K562 (cell line): Measurements from ENCODE around the gene KLHDC10. TPM values are rescaled to one million over a fixed set of nuclear protein-coding genes. Genes with fewer than 3 reads are reported as not detected.

Experiments used
- ATAC-seq: fragments of 200-7000 bp; cut with Tn5 transposase; 3 replicates; pipeline ENCODE4 v1.9.1; 2020; ENCODE audit warnings: moderate library complexity
- BruUV-seq: library from RNA; stranded (reverse); fragments of 400-500 nt; replicated peaks from 2 replicates; lab custom pipeline; 2021; lab: Mats Ljungman, UMichigan
- CTCF ChIA-PET: fragments of 300-600 bp; formaldehyde crosslinking; extraction: SDS; loops from one replicate; lab custom pipeline; 2021; ENCODE audit warnings: low intra/inter-chr PET ratio; lab: Yijun Ruan, JAX
- POLR2A ChIA-PET: fragments of 300-600, 350-650 bp; sonication (Branson Sonifier 250); formaldehyde crosslinking; extraction: SDS; loops from one replicate; lab custom pipeline; 2021; ENCODE audit warnings: antibody characterized with exemption, inconsistent platforms; lab: Yijun Ruan, JAX
- DNase-seq, 4 experiments: peaks; one replicate each; pipeline versions ENCODE4 v3.0.0 to v3.0.0-alpha.2; 2011 to 2018; ENCODE audit warnings: low spot score in 3 of 4, mixed read lengths in 3 of 4; ENCODE audit errors: extremely low read depth in 1 of 4
- FAIRE-seq: peaks from 2 replicates; lab custom pipeline; 2011; peaks lifted over from hg19 to GRCh38; lab: Jason Lieb, UNC
- H2AFZ ChIP-seq: 2 replicates; pipeline ENCODE4 v1.6.0; 2011; ENCODE audit warnings: low read depth, low read length, control low read depth, inconsistent platforms
- H3K27ac ChIP-seq: fragments of 200-600 bp; 3 replicates; pipeline ENCODE4 v1.8.0; 2011; ENCODE audit warnings: low read depth, mild to moderate bottlenecking, control low read depth, inconsistent platforms, low read length, moderate library complexity, mixed read lengths; ENCODE audit errors: extremely low read depth
- H3K27me3 ChIP-seq, 2 experiments: fragments of 300-600 bp in 1 of 2; 2 replicates in 1 of 2; 3 replicates in 1 of 2; pipeline versions ENCODE4 v1.6.0 to v1.8.0; 2011; ENCODE audit warnings: inconsistent platforms in 2 of 2, low read length in 2 of 2, mild to moderate bottlenecking in 1 of 2, mixed read lengths in 1 of 2, moderate library complexity in 1 of 2; ENCODE audit not compliant: control insufficient read depth in 2 of 2, insufficient read depth in 2 of 2
- H3K36me3 ChIP-seq: fragments of 300-600 bp; 3 replicates; pipeline ENCODE4 v1.8.0; 2011; ENCODE audit warnings: mild to moderate bottlenecking, low read length, inconsistent platforms; ENCODE audit not compliant: control insufficient read depth, insufficient read depth
- H3K4me1 ChIP-seq, 2 experiments: fragments of 200-600 bp in 1 of 2; replicated peaks in 1 of 2; 2 replicates in 1 of 2; 3 replicates in 1 of 2; pipeline versions ENCODE4 v1.5.1 to v1.8.0; 2011; ENCODE audit warnings: inconsistent platforms in 2 of 2, low read length in 2 of 2, mild to moderate bottlenecking in 1 of 2, mixed read lengths in 1 of 2, moderate library complexity in 1 of 2; ENCODE audit not compliant: control insufficient read depth in 2 of 2, insufficient read depth in 2 of 2
- H3K4me2 ChIP-seq: 2 replicates; pipeline ENCODE4 v1.6.1; 2011; ENCODE audit warnings: low read length, control low read depth, inconsistent platforms, mixed read lengths; ENCODE audit not compliant: insufficient read depth
- H3K4me3 ChIP-seq: fragments of 200-600 bp; sonication (generic), shearing (Covaris generic); 2 replicates; pipeline ENCODE4 v1.5.1; 2016; ENCODE audit warnings: control low read depth, inconsistent platforms
- H3K79me2 ChIP-seq: fragments of 200-600 bp; 3 replicates; pipeline ENCODE4 v1.8.0; 2011; ENCODE audit warnings: low read length, inconsistent platforms; ENCODE audit not compliant: control insufficient read depth, insufficient read depth
- H3K9ac ChIP-seq, 2 experiments: 2 replicates each; pipeline versions ENCODE4 v1.6.0 to v1.6.1; 2011; ENCODE audit warnings: low read depth in 2 of 2, low read length in 2 of 2, control low read depth in 1 of 2, inconsistent platforms in 1 of 2, mild to moderate bottlenecking in 1 of 2, mixed read lengths in 1 of 2; ENCODE audit not compliant: insufficient read depth in 1 of 2
- H3K9me1 ChIP-seq: one replicate; pipeline ENCODE4 v1.6.0; 2011; ENCODE audit warnings: inconsistent platforms, mild to moderate bottlenecking, low read length, moderate library complexity; ENCODE audit not compliant: control insufficient read depth, insufficient read depth
- H3K9me3 ChIP-seq: replicated peaks from 2 replicates; pipeline ENCODE4 v1.5.1; 2011; ENCODE audit warnings: low read depth, low read length, inconsistent platforms; ENCODE audit not compliant: control insufficient read depth, insufficient read depth
- H4K20me1 ChIP-seq: replicated peaks from 2 replicates; pipeline ENCODE4 v1.6.1; 2011; ENCODE audit warnings: low read length, inconsistent platforms, mixed read lengths; ENCODE audit not compliant: control insufficient read depth, insufficient read depth
- MGA ChIP-seq: fragments of 450-650 bp; IDR thresholded peaks from 2 replicates; pipeline ENCODE4 v1.6.1; 2016; ENCODE audit warnings: mild to moderate bottlenecking, moderate library complexity
- NR2C1 ChIP-seq, 2 experiments: fragments of 450-650 bp; IDR thresholded peaks; 2 replicates each; pipeline ENCODE4 v1.6.1; 2017; ENCODE audit warnings: mild to moderate bottlenecking in 2 of 2, antibody characterized with exemption in 1 of 2, inconsistent platforms in 1 of 2, missing compliant biosample characterization in 1 of 2, missing genetic modification characterization in 1 of 2
- SLC30A9 ChIP-seq: fragments of 250-450 bp; sonication (Bioruptor Pico); IDR thresholded peaks from 2 replicates; pipeline ENCODE4 v1.8.0; 2022; ENCODE audit warnings: mild to moderate bottlenecking, moderate library complexity
- ZBTB11 ChIP-seq, 3 experiments: fragments of 200-800 bp in 1 of 3; fragments of 250-450 bp in 1 of 3; fragments of 450-650 bp in 1 of 3; sonication (Bioruptor Pico) in 1 of 3; sonication (Bioruptor generic) in 1 of 3; formaldehyde crosslinking in 1 of 3; IDR thresholded peaks; 2 replicates each; pipeline versions ENCODE4 v1.6.1 to v1.8.0; 2016 to 2022; ENCODE audit warnings: mild to moderate bottlenecking in 2 of 3, missing genetic modification characterization in 2 of 3, missing compliant biosample characterization in 1 of 3, moderate library complexity in 1 of 3
- WGBS: fragments of 100-300 bp; shearing (Covaris generic); methylation state at CpG from one replicate; pipeline ENCODE4 v1.1.6; 2016; ENCODE audit warnings: low coverage, mixed read lengths; ENCODE audit not compliant: insufficient coverage; ENCODE audit errors: missing lambda C conversion rate; 5-methylcytosine and 5-hydroxymethylcytosine counted together
- in situ Hi-C: fragments of 300-500 bp; cut with MboI; formaldehyde crosslinking; loops from 4 replicates; pipeline ENCODE4 v1.15.0; 2018; ENCODE audit warnings: inconsistent platforms, mixed read lengths
- intact Hi-C: fragments of 100-400 bp; cut with micrococcal nuclease; formaldehyde crosslinking; loops from 2 replicates; pipeline ENCODE4 v1.14.2; 2022
- polyA plus RNA-seq, 8 experiments: library from polyadenylated mRNA; depleted of rRNA in 4 of 8; stranded (reverse) in 5 of 8; unstranded in 3 of 8; fragments of >200 nt; fragmentation: Nextera tagmentation in 2 of 8; fragmentation: Illumina TruSeq in 1 of 8; extraction: Ambion mirVana in 2 of 8; extraction: Trizol in 1 of 8; gene quantifications; 2 replicates each; pipeline versions ENCODE4 v1.2.1 to v1.2.3, GENCODE V29; 2011 to 2014; ENCODE audit warnings: inconsistent platforms in 1 of 8, missing spikeins in 1 of 8
- total RNA-seq, 7 experiments: library from RNA; depleted of rRNA in 6 of 7; stranded (reverse); fragments of >200 nt in 6 of 7; fragmentation: Illumina TruSeq in 2 of 7; extraction: Trizol in 2 of 7; gene quantifications; 2 replicates each; pipeline versions ENCODE4 v1.2.1 to v1.2.3, GENCODE V29; 2011 to 2021; ENCODE audit warnings: low replicate concordance in 1 of 7

Gene KLHDC10
- total and polyA plus RNA-seq, 9 of the 15 experiments (the other 6 are each of a cell fraction or from before 2014, with no cell fraction given), result 9.8 to 80.5 (median 31.4) TPM

- H3K27ac ChIP-seq, result no peak overlapping the region
- POLR2A ChIA-PET, result interaction anchor here (0.6 to 2.5 kb wide), 5 partner anchors 8 to 304 kb away, joined by 3 to 16 read pairs (median 4); no protein-coding TSS in a partner anchor
- no peaks in the 10 kb centered on the region for H3K9me1 ChIP-seq
- no peak overlapping the region for H3K4me2 ChIP-seq
- peaks cover 14% of the 10 kb centered on the region for H3K9me3 ChIP-seq
- CTCF ChIA-PET, result no interaction called here
- in situ Hi-C loops (no loop called here), intact Hi-C loops (loop anchor here (5.0 kb wide), 2 partner anchors 85 to 565 kb away; partner anchors contain the start of gene KLHDC10)
- peaks cover 42% of the 10 kb centered on the region for H3K36me3 ChIP-seq
- DNase-seq (no peak), ATAC-seq (no peak), FAIRE-seq (no peak)
- BruUV-seq, result no TSS peak
- 95% methylated on average over 6 of the region's 7 CpGs for WGBS
- peaks cover 0 to 26% of the 10 kb centered on the region in 2 experiments; a peak in 3 of 5 replicates for H3K4me1 ChIP-seq
- no peak overlapping the region for H3K4me3 ChIP-seq
- no peaks in the 10 kb centered on the region for H4K20me1 ChIP-seq
- H2AFZ ChIP-seq, result no peak overlapping the region
- no peaks in the 10 kb centered on the region for H3K79me2 ChIP-seq
- no peaks in the 10 kb centered on the region for H3K27me3 ChIP-seq
- H3K9ac ChIP-seq, result no peak overlapping the region
- no peak for TF ChIP-seq ZBTB11 (CRISPR knock-in tag; IDR thresholded peaks at IDR 0.05)
- TF ChIP-seq SLC30A9 (CRISPR knock-in tag), result no peak
- peak; percentile 66 for TF ChIP-seq MGA
- no peak for TF ChIP-seq NR2C1 (IDR thresholded peaks at IDR 0.05)
- TF ChIP-seq NR2C1 (tag; IDR thresholded peaks at IDR 0.05), result no peak
Measured at GRCh38 chr7:130157700-130158099, 87.4 kb downstream of the KLHDC10 start.
